K562 (cell line): ENCODE measurements around the gene SLC30A10. TPM values are rescaled to one million over a fixed set of nuclear protein-coding genes. Genes with fewer than 3 reads are reported as not detected.

ENCODE experiments used
- MNT ChIP-seq, 2 experiments: fragments of 450-650 bp; conservative IDR thresholded peaks; 2 replicates each; pipeline ENCODE4 v1.6.1; 2017; ENCODE audit warnings: mild to moderate bottlenecking in 2 of 2, moderate library complexity in 2 of 2
- NFRKB ChIP-seq: fragments of 450-650 bp; IDR thresholded peaks from 2 replicates; pipeline ENCODE4 v1.6.1; 2016; ENCODE audit warnings: low read depth
- ZNF592 ChIP-seq: fragments of 450-650 bp; IDR thresholded peaks from 2 replicates; pipeline ENCODE4 v1.6.1; 2017; ENCODE audit warnings: antibody characterized with exemption, mild to moderate bottlenecking
- polyA plus RNA-seq, 8 experiments: library from polyadenylated mRNA; depleted of rRNA in 4 of 8; stranded (reverse) in 5 of 8; unstranded in 3 of 8; fragments of >200 nt; fragmentation: Nextera tagmentation in 2 of 8; fragmentation: Illumina TruSeq in 1 of 8; extraction: Ambion mirVana in 2 of 8; extraction: Trizol in 1 of 8; gene quantifications; 2 replicates each; pipeline versions ENCODE4 v1.2.1 to v1.2.3, GENCODE V29; 2011 to 2014; ENCODE audit warnings: inconsistent platforms in 1 of 8, missing spikeins in 1 of 8
- total RNA-seq, 7 experiments: library from RNA; depleted of rRNA in 6 of 7; stranded (reverse); fragments of >200 nt in 6 of 7; fragmentation: Illumina TruSeq in 2 of 7; extraction: Trizol in 2 of 7; gene quantifications; 2 replicates each; pipeline versions ENCODE4 v1.2.1 to v1.2.3, GENCODE V29; 2011 to 2021; ENCODE audit warnings: low replicate concordance in 1 of 7

Gene SLC30A10
- total and polyA plus RNA-seq, 9 of the 15 experiments (the other 6 are each of a cell fraction or from before 2014, with no cell fraction given), result 2.6 to 11.3 (median 7.1) TPM

- TF ChIP-seq ZNF592 (peak; percentile 59; the same call in 1 of the 2 replicates), NFRKB (peak; percentile 62; the same call in 1 of the 2 replicates), MNT (conservative IDR thresholded peaks at IDR 0.05) (0 out of 4 replicates have a peak, but pooled peaks of 1 of the 2 experiments have one; percentile 28)
Observed at GRCh38 chr1:219926363-219926998, 1.9 kb downstream of the SLC30A10 start (continued).
